Epithelial cell of esophagus (primary cell): ENCODE results near the gene SV2C.

Experiments
- DNase-seq: peaks from one replicate; pipeline ENCODE4 v3.0.0; 2010; ENCODE audit warnings: low read depth
- H3K4me3 ChIP-seq: 2 replicates; pipeline ENCODE4 v1.5.1; 2011; ENCODE audit warnings: mild to moderate bottlenecking, low read length, control low read depth
- TF ChIP-seq, protein P1 (sequence below): IDR thresholded peaks from 2 replicates; pipeline ENCODE4 v1.5.1; 2011; ENCODE audit warnings: low read depth, mild to moderate bottlenecking, low read length, control low read depth, inconsistent platforms; ENCODE audit not compliant: insufficient read depth; ENCODE audit errors: missing control alignments

Gene SV2C

GRCh38 chr5:76342474-76342873 lies 259.3 kb downstream of the SV2C start:
- no peak for DNase-seq
- no peak overlapping the region for H3K4me3 ChIP-seq
- TF ChIP-seq, protein P1, sequence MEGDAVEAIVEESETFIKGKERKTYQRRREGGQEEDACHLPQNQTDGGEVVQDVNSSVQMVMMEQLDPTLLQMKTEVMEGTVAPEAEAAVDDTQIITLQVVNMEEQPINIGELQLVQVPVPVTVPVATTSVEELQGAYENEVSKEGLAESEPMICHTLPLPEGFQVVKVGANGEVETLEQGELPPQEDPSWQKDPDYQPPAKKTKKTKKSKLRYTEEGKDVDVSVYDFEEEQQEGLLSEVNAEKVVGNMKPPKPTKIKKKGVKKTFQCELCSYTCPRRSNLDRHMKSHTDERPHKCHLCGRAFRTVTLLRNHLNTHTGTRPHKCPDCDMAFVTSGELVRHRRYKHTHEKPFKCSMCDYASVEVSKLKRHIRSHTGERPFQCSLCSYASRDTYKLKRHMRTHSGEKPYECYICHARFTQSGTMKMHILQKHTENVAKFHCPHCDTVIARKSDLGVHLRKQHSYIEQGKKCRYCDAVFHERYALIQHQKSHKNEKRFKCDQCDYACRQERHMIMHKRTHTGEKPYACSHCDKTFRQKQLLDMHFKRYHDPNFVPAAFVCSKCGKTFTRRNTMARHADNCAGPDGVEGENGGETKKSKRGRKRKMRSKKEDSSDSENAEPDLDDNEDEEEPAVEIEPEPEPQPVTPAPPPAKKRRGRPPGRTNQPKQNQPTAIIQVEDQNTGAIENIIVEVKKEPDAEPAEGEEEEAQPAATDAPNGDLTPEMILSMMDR, result no peak

DNA sequence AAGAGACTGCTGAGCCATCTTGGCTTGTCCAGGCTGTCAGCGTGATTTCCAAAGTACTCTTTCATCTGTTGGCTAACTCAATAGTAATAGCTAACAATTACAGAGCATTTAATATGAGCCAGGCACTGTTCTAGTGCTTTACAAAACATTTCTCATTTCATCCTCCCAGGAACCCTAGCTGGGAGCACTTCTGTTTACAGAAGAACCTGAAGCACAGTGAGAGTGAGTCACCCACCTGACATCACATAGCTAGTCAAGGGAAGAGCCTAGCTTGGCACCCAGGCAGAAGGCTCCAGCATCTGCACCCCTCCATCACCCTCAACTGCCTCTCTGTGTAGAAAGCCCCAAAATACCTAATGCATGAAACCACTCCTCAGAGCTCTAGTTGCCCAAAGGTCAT lies 262.4 kb downstream of the SV2C start:
- DNase-seq, result peak; percentile 59
- TF ChIP-seq, protein P1, result no peak
- H3K4me3 ChIP-seq, result no peak overlapping the region

DNA sequence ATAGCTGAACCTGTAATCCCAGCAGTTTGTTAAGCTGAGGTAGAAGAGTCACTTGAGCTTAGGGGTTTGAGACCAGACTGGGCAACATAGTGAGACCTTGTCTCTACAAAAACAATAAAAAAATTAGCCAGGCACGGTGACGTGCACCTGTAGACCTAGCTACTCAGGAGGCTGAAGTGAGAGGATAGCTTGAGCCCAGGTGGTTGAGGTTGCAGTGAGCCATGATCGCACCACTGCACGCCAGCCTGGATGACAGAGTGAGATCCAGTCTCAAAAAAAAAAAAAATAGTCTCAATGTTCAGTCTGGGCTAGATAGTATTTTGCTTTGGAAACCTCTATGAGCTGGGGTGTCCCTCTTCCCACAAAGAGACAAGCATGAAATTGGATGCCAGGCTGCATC lies 268.0 kb downstream of the SV2C start:
- H3K4me3 ChIP-seq, result no peak overlapping the region
- no peak for DNase-seq
- TF ChIP-seq, protein P1, result no peak

DNA sequence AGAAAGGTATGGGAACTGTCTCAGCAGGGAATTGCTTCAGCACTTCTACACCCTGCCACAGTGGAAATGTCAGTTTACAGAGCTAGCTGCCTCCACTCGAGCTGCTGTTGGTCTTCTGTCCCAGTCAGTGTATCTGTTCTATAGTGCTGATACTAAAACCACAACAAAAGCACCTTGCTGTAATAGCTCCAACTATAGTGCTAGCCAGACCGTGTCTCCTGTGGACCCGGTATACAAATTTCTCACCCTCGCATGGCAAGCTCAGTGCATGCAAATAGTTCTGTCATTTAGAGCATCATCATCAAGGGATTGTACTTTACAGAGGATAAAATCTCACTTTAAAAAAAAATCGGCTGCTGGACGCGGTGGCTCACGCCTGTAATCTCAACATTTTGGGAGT lies 268.4 kb downstream of the SV2C start:
- TF ChIP-seq, protein P1, result no peak
- DNase-seq, result no peak
- H3K4me3 ChIP-seq, result no peak overlapping the region

DNA sequence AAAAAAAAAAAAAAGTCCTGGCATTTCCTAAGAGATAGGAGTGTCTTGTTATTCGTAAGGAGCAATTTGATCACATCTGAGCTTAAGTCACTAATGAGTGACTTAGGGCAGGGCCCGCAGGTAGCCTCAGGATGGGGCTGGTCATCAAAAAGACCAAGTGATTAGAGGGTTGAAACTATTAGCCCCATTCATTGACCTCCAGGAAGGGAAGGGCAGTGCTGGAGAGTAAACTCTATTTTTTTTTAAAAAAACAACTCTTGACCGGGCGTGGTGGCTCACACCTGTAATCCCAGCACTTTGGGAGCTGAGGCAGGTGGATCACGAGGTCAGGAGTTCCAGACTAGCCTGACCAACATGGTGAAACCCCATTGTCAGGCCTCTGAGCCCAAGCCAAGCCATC lies 273.7 kb downstream of the SV2C start:
- DNase-seq, result no peak
- H3K4me3 ChIP-seq, result no peak overlapping the region
- TF ChIP-seq, protein P1, result no peak

GRCh38 chr5:76363352-76364225 lies 280.4 kb downstream of the SV2C start:
- TF ChIP-seq, protein P1, result no peak
- DNase-seq, result peak; percentile 68
- no peak overlapping the region for H3K4me3 ChIP-seq

- H3K4me3 ChIP-seq, result no peak overlapping the region
- DNase-seq, result no peak
- TF ChIP-seq, protein P1, result no peak
These were observed 281.0 kb downstream of the SV2C start for GRCh38 chr5:76364226-76364589.
